NCI-H128 (cell line): Measurements from ENCODE around the gene SPEN.
"Not testable (repeated sequence)": the region's sequence is repeated elsewhere in the genome, so short reads cannot be mapped to it uniquely, and the experiment has no call there.

Source experiments
- DNase-seq: peaks from one replicate; lab custom pipeline; 2025; ENCODE audit not compliant: unreplicated experiment; lab: John Stamatoyannopoulos, UW

SPEN gene, protein sequence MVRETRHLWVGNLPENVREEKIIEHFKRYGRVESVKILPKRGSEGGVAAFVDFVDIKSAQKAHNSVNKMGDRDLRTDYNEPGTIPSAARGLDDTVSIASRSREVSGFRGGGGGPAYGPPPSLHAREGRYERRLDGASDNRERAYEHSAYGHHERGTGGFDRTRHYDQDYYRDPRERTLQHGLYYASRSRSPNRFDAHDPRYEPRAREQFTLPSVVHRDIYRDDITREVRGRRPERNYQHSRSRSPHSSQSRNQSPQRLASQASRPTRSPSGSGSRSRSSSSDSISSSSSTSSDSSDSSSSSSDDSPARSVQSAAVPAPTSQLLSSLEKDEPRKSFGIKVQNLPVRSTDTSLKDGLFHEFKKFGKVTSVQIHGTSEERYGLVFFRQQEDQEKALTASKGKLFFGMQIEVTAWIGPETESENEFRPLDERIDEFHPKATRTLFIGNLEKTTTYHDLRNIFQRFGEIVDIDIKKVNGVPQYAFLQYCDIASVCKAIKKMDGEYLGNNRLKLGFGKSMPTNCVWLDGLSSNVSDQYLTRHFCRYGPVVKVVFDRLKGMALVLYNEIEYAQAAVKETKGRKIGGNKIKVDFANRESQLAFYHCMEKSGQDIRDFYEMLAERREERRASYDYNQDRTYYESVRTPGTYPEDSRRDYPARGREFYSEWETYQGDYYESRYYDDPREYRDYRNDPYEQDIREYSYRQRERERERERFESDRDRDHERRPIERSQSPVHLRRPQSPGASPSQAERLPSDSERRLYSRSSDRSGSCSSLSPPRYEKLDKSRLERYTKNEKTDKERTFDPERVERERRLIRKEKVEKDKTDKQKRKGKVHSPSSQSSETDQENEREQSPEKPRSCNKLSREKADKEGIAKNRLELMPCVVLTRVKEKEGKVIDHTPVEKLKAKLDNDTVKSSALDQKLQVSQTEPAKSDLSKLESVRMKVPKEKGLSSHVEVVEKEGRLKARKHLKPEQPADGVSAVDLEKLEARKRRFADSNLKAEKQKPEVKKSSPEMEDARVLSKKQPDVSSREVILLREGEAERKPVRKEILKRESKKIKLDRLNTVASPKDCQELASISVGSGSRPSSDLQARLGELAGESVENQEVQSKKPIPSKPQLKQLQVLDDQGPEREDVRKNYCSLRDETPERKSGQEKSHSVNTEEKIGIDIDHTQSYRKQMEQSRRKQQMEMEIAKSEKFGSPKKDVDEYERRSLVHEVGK (N-terminal part only)

DNA sequence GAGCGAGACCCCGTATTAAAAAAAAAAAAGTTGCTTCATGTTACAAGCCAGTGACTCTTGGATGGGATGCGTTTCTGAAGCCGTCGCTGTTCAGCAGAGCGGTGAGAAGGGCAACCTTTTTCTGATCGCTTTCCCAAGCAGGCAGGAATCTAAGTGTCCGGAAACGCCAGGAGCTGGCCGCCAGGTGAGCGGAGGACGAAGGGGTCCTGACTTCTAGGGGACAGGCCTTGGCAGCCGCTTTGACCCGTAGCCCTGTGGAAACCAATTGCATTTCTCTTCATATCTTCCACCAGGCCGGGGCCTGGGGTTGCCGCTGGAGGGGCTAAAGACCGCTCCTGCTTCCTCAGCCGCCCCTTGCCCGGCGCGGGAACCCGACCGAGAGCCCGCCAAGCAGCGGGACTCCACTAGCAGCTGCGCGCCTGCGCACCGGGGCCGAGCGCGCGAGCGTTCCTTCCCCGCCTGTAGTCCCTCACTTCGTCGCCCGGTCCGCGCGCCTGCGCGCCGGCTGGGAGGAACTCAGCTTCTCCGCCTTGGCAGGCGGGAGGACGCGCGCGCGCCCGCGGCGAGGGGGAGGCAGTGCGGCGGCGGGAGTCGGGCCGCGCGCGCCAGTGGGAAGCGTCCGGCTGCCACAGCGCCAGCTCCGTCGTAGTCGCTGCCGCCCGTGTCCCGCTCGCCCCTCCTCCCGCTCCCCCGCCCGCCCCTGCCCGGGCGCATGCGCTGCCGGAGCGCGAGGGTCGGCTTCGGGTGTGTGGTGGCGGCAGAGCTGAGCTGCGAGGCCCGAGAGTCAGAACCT is at the start of gene SPEN:
Gene SPEN, plus strand, starts transcription at position 608 of the 793 bp plus-strand sequence. CDS start 361 bp downstream, outside the sequence.
- DNase-seq, result peak; percentile 99

DNA sequence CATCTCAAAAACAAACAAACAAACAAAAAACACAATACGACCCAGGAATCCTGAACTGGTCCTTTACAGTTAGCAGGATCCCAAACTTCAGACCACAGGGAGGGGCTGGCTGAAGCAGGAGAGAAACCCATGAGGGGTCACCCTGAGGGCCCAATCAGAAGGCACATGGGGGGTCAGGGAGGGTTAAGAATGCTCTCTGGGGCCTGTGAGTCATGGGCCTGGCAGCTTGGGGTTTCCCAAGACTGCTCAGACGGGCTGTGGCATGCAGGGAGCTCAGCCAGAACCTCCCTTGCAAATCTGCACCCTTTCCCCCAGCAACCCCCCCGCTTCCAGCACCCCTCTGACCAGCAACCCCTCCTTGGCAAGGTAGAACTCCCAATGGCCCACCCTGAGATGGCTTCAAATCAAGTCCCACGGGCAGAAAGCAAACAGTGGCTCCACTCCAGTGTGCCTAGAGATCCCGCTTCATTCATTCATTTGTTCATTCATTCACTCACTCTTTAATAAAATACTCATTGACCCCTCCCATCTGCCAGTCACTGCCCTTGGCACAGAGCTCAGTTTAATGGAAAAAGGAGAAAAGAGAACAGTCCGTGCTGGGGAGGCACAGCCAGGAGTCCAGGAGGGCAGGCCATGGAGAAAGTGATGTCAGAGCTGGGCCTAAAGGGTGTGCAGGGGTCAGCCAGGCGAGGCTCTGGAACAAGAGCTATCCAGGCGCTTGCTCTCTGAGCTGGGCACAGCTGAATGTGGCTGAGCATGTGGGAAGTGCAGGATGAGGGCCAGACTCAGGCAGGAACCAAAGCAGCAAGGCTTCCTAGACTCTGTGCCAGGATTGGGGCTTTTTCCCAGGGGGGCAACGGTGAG is 48.3 kb upstream of the SPEN start:
- DNase-seq, result no peak

DNA sequence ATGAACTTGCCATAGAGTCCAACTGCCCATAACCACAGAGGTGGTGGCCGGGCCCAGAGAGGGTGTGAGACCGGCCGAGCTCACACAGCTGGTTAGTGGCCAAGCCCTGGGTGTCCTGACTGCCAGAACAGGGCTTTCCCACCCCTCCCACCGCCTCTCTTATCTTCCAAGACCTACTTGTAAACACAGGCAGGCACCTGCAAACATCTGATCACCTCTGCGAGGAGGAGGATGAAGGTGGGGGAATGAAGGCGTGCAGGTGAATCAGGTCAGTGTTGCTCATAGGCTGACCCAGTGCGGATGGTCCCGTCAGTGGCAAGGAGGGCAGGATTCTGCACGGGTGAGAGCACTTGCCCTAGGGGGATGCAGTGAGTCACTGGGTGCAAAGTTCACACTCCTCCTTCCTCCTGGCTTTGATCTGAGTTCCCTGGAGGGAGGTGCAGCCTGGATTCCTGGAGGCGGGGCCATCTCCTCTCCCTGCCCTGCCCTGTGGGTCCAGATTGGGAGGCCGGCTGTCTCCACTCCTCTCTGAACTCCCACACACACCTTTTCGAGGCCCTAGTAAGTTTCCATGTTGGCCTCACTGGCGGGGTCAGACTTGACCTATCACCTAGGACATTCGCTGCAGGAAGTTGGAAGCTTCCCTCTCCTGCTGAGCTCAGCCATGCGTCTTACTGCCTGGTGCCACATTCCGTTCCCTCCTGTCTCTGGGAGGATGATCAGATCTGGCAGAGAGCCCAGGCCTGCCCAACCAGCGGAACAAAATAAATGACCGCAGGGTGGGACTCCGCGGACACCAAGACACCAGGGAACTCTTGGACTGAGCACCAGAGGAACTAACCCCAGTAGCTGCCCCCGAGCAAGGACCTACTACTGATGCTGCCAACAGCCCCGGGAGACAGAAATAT is 47.3 kb upstream of the SPEN start:
- DNase-seq, result no peak

DNA sequence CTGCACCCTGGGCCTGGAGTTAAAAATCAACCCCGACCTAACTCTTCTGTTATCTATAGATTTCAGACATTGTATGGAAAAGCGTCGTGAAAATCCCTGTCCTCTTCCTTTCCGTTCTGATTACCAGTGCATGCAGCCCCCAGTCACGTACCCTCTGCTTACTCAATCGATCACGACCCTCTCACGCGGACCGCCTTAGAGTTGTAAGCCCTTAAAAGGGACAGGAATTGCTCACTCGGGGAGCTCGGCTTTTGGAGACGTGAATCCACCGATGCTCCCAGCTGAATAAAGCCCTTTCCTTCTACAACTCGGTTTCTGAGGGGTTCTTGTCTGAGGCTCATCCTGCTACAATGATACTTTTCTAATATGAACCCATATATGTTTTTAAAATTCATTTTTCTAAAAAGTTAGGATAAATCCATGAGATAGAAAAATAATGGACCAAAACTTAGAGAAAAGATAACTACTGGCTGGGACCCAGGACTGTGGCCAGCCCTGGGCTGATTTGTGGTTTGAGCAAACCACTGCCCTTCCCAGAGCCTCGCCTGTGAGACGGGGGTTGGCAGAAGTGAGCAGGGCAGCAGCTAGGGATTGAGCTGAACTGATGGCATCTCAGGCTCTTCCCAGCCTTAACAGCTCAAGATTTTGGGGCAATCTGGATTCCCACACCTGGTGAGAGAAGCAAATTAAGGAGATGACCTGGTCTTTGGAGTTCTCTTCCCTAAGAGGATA is 45.1 kb upstream of the SPEN start:
- no peak for DNase-seq

DNA sequence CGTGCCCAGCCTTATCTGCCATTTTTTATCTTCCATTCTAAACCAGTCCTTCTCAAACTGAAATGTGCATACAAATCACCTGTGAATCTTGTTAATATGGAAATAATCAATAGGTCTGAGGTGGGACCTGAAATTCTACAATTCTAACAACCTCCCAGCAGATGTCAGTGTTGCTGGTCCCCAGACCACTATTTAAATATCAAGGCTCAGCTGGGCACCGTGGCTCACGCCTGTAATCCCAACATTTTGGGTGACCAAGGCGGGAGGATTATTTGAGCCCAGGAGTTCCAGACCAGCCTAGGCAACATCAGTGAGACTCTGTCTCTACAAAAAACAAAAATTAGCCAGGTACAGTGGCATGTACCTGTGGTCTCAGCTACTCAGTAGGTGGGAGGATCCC is 44.1 kb upstream of the SPEN start:
- no peak for DNase-seq

DNA sequence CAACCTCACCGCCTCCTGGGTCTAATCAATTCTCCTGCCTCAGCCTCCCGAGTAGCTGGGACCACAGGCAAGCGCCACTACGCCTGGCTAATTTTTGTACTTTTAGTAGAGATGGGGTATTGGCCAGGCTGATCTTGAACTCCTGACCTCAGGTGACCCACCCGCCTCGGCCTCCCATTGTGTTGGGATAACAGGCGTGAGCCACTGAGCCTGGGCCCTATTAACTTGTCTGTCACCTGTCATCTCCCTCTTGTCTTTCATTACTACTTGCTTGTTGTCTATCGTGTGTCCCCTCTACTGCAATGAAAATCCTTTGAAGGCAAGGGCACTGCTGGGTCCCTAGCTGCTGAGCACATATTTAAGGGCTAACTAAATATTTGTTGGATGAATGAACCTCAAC is 43.4 kb upstream of the SPEN start:
- no peak for DNase-seq

DNA sequence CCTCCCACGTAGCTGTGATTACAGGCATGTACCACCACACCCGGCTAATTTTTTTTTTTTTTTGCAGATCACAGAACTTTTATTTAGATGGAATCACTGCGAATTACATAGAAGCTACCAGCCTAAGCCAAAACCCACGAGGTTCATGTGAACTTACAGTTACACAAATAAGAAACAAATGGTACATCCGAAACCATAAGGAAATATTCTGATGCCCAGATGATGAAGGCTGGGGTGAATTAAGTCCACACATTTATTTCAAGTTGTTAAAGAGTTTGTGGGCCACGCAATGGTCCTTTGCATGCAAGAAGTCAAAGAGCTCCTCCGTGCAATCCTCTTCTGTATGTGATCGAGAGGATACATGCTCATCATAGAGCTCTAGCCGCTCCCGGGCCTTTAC is 40.4 kb upstream of the SPEN start:
- DNase-seq, result no peak

DNA sequence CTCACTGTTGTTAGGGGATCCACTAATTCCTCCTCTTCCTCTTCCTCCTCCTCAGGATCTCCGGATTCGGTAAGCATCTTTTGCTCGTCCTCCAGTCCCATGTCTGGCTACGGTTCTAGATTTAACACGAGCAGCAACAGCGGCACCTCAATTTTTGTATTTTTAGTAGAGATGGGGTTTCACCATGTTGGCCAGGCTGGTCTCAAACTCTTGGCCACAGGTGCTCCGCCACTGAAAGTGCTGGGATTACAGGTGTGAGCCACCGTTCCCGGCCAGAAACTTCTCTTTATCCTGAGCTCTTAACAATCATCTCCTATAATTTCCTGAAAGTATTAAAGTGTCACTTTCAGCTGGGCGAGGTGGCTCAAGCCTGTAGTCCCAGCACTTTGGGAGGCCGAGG is 40.0 kb upstream of the SPEN start, which contains the start of gene UQCRHL:
Gene UQCRHL, minus strand, starts transcription at position 101 of the 400 bp plus-strand sequence. Its CDS starts 0 bp downstream, at position 101.
- DNase-seq, result not testable (repeated sequence)

DNA sequence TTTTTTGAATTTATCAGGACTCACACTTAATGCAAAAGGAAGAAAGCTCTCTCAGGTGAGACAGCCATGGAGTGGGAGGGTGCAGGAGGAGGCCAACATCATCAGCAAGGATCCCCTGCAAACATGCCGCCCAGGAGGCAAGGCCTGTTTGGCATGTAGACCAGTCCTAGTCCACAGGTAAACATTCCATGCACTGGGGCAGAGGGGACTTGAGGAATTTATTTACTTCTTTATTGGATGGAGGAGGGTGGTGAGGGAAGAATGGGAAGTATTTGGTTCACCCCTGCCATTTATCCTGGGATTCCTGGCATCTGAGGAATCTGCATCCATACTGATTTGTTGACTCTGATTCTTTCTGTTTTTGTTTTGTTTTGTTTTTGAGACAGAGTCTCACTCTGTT is 38.6 kb upstream of the SPEN start:
- DNase-seq, result no peak

DNA sequence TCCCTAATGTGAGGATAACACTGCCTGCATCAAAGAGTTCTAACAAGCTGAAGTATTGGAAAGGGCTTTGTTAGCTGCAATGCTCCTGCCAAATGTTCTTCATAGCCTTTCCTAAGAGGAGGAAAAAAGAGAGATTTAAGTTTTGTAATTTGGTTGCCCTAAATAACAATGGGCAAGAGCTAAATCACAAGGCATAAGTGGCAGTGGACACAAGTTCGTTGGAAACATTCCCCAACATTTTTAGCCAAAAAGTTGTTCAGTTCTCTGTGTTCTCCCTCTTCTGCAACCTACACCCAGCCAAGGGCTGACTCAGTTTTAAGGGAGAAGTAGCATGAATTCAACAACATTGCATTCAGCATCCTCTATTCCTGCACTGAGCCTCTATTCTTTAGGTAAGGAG is 37.4 kb upstream of the SPEN start:
- DNase-seq, result no peak

DNA sequence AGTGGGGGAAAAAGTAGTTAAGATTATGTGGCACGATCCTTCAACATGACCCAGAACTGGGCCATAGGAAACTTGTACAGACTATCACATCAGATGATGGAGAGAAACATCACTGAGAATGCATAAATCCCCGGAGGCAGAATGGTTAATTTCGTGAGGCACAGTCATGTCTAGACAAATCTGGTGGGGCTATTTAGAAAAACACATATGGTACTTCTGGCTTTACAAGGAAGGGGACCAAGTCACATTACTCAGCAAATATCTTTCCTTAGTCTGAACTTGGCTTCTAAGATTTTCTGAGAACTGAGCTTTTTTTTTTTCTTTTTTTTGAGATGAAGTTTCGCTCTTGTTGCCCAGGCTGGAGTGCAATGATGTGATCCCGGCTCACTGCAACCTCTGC is 30.8 kb upstream of the SPEN start:
- DNase-seq, result no peak

DNA sequence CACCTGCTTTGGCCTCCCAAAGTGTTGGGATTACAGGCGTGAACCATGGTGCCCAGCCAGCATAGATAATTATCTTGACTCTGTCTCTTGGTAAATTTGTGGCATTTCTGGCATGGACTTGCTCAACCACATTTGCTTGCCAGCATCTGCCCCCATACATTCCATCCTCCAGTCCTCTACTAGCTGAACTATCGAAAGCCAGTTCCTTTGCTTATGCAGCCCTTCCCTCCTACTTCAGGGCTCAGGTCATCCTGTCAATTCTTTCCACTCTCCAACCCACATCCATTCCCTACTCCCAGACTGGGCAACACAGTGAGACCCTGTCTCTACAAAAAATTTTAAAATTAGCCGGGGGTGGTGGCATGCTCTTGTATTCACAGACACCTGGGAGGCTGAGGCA is 27.0 kb upstream of the SPEN start:
- DNase-seq, result no peak

DNA sequence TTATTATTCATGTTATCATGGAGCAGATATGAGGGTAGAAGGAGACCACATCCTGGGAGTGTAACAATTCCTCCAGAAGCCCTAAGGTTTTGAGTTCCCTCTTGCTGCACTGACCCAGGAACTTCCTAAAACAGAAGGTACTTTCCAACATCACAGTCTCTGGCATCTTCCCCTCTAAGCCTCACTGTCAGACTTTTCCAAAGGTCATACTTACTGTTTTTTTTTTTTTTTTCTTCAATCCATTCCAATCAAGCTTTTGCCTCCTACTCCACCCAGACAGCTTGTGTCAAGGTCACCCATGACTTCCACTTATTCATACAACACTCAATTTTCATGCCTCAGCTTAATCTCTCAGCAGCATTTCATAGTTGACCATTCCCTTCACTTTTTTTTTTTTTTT is 21.7 kb upstream of the SPEN start:
- DNase-seq, result no peak

DNA sequence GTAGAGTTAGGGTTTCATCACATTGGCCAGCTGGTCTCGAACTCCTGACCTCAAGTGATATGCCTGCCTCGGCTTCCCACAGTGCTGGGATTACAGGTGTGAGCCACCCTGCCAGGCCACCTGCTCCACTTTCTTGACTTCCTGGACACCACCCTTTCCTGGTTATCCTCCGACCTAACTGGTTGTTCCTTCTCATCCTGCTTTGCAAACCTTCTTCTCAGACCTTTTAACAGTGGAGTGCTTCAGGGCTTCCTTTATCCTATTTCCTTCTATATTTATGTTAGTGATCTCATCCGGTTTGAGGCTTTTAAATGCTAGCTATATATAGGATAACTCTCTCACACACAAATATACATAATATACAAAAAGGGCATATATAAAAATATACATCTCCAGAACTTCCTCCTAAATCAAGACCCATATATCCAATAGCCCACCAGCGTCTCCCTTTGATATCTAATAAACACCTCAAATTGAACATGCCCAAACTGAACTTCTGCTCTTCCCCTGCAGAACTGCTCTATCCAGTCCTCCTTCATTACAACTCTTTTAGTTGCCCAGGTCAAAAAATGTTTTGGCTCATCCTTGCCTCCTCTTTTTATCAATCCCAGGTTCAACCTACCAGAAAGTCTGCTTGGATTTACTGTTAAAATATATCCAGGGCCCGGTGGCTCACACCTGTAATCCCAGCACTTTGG is 20.5 kb upstream of the SPEN start:
- DNase-seq, result no peak

DNA sequence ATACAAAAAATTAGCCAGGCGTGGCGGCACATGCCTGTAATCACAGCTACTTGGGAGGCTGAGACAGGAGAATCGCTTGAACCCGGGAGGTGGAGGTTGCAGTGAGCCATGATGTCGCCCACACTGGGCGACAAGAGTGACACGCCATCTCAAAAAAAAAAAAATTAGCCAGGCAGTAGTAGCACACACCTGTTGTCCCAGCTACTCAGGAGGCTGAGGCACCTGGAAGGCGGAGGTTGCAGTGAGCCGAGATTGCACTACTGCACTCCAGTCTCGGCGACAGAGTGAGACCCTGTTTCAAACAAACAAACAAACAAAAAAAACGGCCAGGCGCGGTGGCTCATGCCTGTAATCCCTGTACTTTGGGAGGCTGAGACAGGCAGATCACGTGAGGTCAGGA is 19.9 kb upstream of the SPEN start:
- not testable (repeated sequence) for DNase-seq

DNA sequence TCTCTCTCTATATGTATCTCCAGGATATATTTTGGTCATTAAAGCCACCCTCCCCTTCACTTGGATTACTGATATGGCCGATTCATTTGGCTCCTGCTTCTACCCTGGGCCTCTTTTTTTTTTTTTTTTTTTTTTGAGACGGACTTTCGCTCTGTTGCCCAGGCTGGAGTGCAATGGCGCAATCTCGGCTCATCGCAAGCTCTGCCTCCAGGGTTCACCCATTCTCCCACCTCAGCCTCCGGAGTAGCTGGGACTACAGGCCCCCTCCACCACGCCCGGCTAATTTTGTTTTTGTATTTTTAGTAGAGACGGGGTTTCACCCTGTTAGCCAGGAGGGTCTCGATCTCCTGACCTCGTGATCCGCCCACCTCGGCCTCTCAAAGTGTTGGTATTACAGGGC is 18.6 kb upstream of the SPEN start:
- not testable (repeated sequence) for DNase-seq

DNA sequence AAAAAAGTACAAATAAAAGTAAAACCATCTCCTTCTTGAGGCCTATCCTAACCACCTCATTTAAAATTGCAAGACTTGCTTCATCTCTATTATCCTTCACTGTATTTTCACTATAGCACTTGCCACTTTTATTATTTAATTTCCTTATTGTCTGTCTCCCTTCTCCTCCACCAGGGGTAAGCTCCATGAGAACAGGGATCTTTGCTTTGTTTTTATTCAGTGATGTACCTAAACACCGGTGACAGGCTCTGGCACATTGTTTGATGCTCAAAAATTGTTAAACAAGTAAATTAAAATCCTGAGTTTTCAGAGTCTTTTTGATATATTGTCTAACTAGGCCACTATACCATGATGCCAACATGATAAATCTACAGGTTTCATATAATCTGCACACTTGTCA is 17.2 kb upstream of the SPEN start:
- no peak for DNase-seq
